Vagina (tissue), 2 donors: ENCODE data around the gene SERPINB11.

Experiments used
- CTCF ChIP-seq, 3 experiments: fragments of 450-650 bp in 2 of 3; fragments of 200-600 bp in 1 of 3; sonication (generic) in 1 of 3; IDR thresholded peaks; one replicate each; pipeline ENCODE4 v1.5.1; 2017 to 2019; ENCODE audit warnings: antibody characterized with exemption in 3 of 3, mild to moderate bottlenecking in 2 of 3, moderate library complexity in 2 of 3
- POLR2A ChIP-seq, 2 donors: fragments of 450-650 bp; IDR thresholded peaks; one replicate each; pipeline ENCODE4 v1.6.1; 2017; ENCODE audit warnings: antibody characterized with exemption in 2 of 2, mild to moderate bottlenecking in 2 of 2, moderate library complexity in 2 of 2
- POLR2AphosphoS5 ChIP-seq, 2 donors: sonication (generic); formaldehyde crosslinking; IDR thresholded peaks; one replicate each; pipeline ENCODE4 v1.9.0; 2017; ENCODE audit warnings: antibody characterized with exemption in 2 of 2, mild to moderate bottlenecking in 2 of 2, low read depth in 1 of 2; ENCODE audit not compliant: insufficient read depth in 1 of 2

- no peak for TF ChIP-seq POLR2A (IDR thresholded peaks at IDR 0.05)
- TF ChIP-seq POLR2AphosphoS5 (IDR thresholded peaks at IDR 0.05; ENCODE audit: insufficient read depth in 1 of 2, low read depth in 1 of 2): peak in 1 of 2 donors; percentile 85
- no peak for TF ChIP-seq CTCF (IDR thresholded peaks at IDR 0.05)
Measured at GRCh38 chr18:63683152-63683551, 19.6 kb upstream of the SERPINB11 start.
